Mesendoderm (in vitro differentiated cells): ENCODE data around the gene RXRG.
"Not testable (repeated sequence)": the region's sequence is repeated elsewhere in the genome, so short reads cannot be mapped to it uniquely, and the experiment has no call there.

Experiments used
- DNase-seq: peaks from one replicate; pipeline ENCODE4 v3.0.0; 2013
- H2AK5ac ChIP-seq: 2 replicates; pipeline ENCODE4 v1.6.1; 2013; ENCODE audit warnings: low read length, inconsistent platforms
- H2BK120ac ChIP-seq: 2 replicates; pipeline ENCODE4 v1.6.1; 2013; ENCODE audit warnings: low read depth, mild to moderate bottlenecking, low read length, moderate library complexity, mixed read lengths
- H2BK15ac ChIP-seq: replicated peaks from 2 replicates; pipeline ENCODE4 v1.6.1; 2013; ENCODE audit warnings: low read depth, mild to moderate bottlenecking, moderate library complexity
- H2BK5ac ChIP-seq: 2 replicates; pipeline ENCODE4 v1.6.1; 2013; ENCODE audit warnings: low read length, inconsistent platforms
- H3K18ac ChIP-seq: 2 replicates; pipeline ENCODE4 v1.6.1; 2013; ENCODE audit warnings: mild to moderate bottlenecking, low read length, mixed read lengths
- H3K23ac ChIP-seq: one replicate; pipeline ENCODE4 v1.6.1; 2013; ENCODE audit warnings: low read length
- H3K27ac ChIP-seq: 2 replicates; pipeline ENCODE4 v1.5.1; 2013; ENCODE audit warnings: low read depth, mild to moderate bottlenecking, inconsistent platforms, low read length, moderate library complexity
- H3K27me3 ChIP-seq: 2 replicates; pipeline ENCODE4 v1.6.1; 2013; ENCODE audit warnings: low read length, control low read depth, mild to moderate bottlenecking, inconsistent platforms; ENCODE audit not compliant: insufficient read depth, poor library complexity
- H3K36me3 ChIP-seq: 2 replicates; pipeline ENCODE4 v1.6.1; 2013; ENCODE audit warnings: low read length, inconsistent platforms; ENCODE audit not compliant: control insufficient read depth, insufficient read depth
- H3K4ac ChIP-seq: one replicate; pipeline ENCODE4 v1.6.1; 2013; ENCODE audit warnings: low read depth, mild to moderate bottlenecking, low read length, moderate library complexity
- H3K4me1 ChIP-seq: 2 replicates; pipeline ENCODE4 v1.6.1; 2013; ENCODE audit warnings: low read depth, low read length, inconsistent platforms; ENCODE audit not compliant: control insufficient read depth
- H3K4me2 ChIP-seq: 2 replicates; pipeline ENCODE4 v1.6.1; 2013; ENCODE audit warnings: low read length
- H3K4me3 ChIP-seq: 2 replicates; pipeline ENCODE4 v1.5.1; 2013; ENCODE audit warnings: mild to moderate bottlenecking, low read length
- H3K56ac ChIP-seq: one replicate; pipeline ENCODE4 v1.6.1; 2013; ENCODE audit warnings: low read length
- H3K79me1 ChIP-seq: 2 replicates; pipeline ENCODE4 v1.6.1; 2013; ENCODE audit warnings: low read length, inconsistent platforms
- H3K79me2 ChIP-seq: 2 replicates; pipeline ENCODE4 v1.6.1; 2013; ENCODE audit warnings: mild to moderate bottlenecking, low read length; ENCODE audit not compliant: control insufficient read depth, insufficient read depth
- H3K9ac ChIP-seq: 2 replicates; pipeline ENCODE4 v1.6.1; 2013; ENCODE audit warnings: low read length, inconsistent platforms
- H4K5ac ChIP-seq: one replicate; pipeline ENCODE4 v1.6.1; 2013; ENCODE audit warnings: low read length
- H4K8ac ChIP-seq: one replicate; pipeline ENCODE4 v1.6.1; 2013; ENCODE audit warnings: low read depth, mild to moderate bottlenecking, control low read depth, low read length, moderate library complexity
- WGBS: extraction: QIAGEN DNeasy Blood & Tissue Kit; methylation state at CpG from one replicate; pipeline ENCODE4 v1.1.7; 2013; ENCODE audit warnings: low lambda C conversion rate, missing lambda C conversion rate; ENCODE audit not compliant: insufficient coverage; ENCODE audit errors: extremely low coverage; 5-methylcytosine and 5-hydroxymethylcytosine counted together

RXRG gene

GRCh38 chr1:165468726-165469249, 23.9 kb upstream of the RXRG start:
- Histone ChIP-seq H3K79me1 (no peaks in the 10 kb centered on the region), H3K36me3 (no peaks in the 10 kb centered on the region), H3K23ac (no peak overlapping the region), H3K27me3 (no peaks in the 10 kb centered on the region), H2AK5ac (no peak overlapping the region), H3K56ac (no peak overlapping the region), H2BK120ac (no peak overlapping the region), H3K4ac (no peak overlapping the region), H3K4me1 (peaks cover 6% of the 10 kb centered on the region), H3K4me3 (no peak overlapping the region), H2BK15ac (no peak overlapping the region), H2BK5ac (no peak overlapping the region), H4K5ac (no peak overlapping the region), H3K27ac (no peak overlapping the region), H4K8ac (no peak overlapping the region), H3K4me2 (no peak overlapping the region), H3K18ac (no peak overlapping the region), H3K9ac (no peak overlapping the region), H3K79me2 (no peaks in the 10 kb centered on the region)
- DNase-seq = no peak
- WGBS = no CpG with 5 or more reads among the region's 6 CpGs

DNA sequence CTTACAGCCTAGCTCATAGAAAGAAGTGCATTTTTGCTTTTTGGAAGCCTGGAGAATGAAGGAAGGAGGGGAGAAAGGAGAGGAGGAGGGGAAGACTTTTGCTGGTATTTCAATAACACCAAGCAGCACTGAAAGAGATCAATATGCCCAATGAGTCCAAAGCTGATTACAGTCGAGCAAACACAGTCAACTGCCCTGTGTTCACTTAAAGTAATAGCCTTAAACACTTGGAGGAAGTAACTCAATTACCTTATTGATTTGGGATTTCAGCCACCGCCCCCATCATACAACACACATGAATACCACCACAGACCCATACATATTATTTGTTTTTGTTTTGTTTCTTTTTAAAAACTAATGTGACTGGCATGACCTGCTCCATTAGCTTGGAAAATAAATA, 23.3 kb upstream of the RXRG start:
- Histone ChIP-seq H2BK5ac (no peak overlapping the region), H3K4ac (no peak overlapping the region), H3K27me3 (no peaks in the 10 kb centered on the region), H3K9ac (no peak overlapping the region), H3K79me2 (no peaks in the 10 kb centered on the region), H3K23ac (no peak overlapping the region), H2BK15ac (no peak overlapping the region), H4K5ac (no peak overlapping the region), H4K8ac (no peak overlapping the region), H3K36me3 (no peaks in the 10 kb centered on the region), H3K56ac (no peak overlapping the region), H3K79me1 (no peaks in the 10 kb centered on the region), H3K4me2 (no peak overlapping the region), H3K4me1 (peaks cover 6% of the 10 kb centered on the region), H2AK5ac (no peak overlapping the region), H3K27ac (no peak overlapping the region), H3K4me3 (no peak overlapping the region), H2BK120ac (no peak overlapping the region), H3K18ac (no peak overlapping the region)
- DNase-seq = no peak
- WGBS = no CpG with 5 or more reads among the region's 2 CpGs

GRCh38 chr1:165467706-165468105, 22.8 kb upstream of the RXRG start:
- H2BK15ac ChIP-seq = no peak overlapping the region
- H2BK120ac ChIP-seq = no peak overlapping the region
- H4K5ac ChIP-seq = no peak overlapping the region
- no peak overlapping the region for H3K9ac ChIP-seq
- H2BK5ac ChIP-seq = no peak overlapping the region
- no peak overlapping the region for H3K18ac ChIP-seq
- H3K27ac ChIP-seq = no peak overlapping the region
- H3K79me2 ChIP-seq = no peaks in the 10 kb centered on the region
- no CpG with 5 or more reads among the region's 7 CpGs for WGBS
- H3K4me3 ChIP-seq = no peak overlapping the region
- no peaks in the 10 kb centered on the region for H3K79me1 ChIP-seq
- H4K8ac ChIP-seq = no peak overlapping the region
- no peak overlapping the region for H3K56ac ChIP-seq
- H3K4me2 ChIP-seq = no peak overlapping the region
- H2AK5ac ChIP-seq = no peak overlapping the region
- no peak for DNase-seq
- H3K23ac ChIP-seq = no peak overlapping the region
- no peak overlapping the region for H3K4ac ChIP-seq
- H3K36me3 ChIP-seq = no peaks in the 10 kb centered on the region
- no peaks in the 10 kb centered on the region for H3K27me3 ChIP-seq
- H3K4me1 ChIP-seq = peaks cover 6% of the 10 kb centered on the region

DNA sequence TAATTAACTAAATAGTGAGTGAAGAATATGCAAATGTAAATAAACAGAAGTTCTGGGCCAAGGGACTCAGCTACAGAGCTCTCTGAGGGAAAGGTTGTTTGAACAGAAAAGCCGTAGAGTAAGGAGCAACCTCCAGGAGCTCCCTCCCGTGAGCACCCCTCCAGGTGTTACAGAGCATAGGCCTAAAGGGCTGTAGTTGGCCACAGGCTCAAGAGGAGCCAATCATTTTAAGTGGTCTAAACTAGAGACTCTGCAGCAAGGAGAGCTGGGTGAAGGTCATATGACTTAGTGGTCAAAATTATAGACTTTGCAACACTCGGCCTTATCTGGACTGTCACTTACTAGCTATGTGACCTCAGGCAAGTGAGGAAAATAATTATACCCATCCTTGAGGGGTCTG, 19.1 kb upstream of the RXRG start:
- no peak overlapping the region for H2BK120ac ChIP-seq
- no peak overlapping the region for H2AK5ac ChIP-seq
- no peaks in the 10 kb centered on the region for H3K79me1 ChIP-seq
- H3K4ac ChIP-seq = no peak overlapping the region
- no peak overlapping the region for H3K4me3 ChIP-seq
- H3K4me1 ChIP-seq = peaks cover 6% of the 10 kb centered on the region
- no peak for DNase-seq
- H3K36me3 ChIP-seq = no peaks in the 10 kb centered on the region
- no peak overlapping the region for H3K18ac ChIP-seq
- no peak overlapping the region for H3K4me2 ChIP-seq
- H3K79me2 ChIP-seq = no peaks in the 10 kb centered on the region
- no peak overlapping the region for H4K5ac ChIP-seq
- H3K23ac ChIP-seq = no peak overlapping the region
- no peak overlapping the region for H2BK5ac ChIP-seq
- WGBS = no CpG with 5 or more reads among the region's 3 CpGs
- H3K56ac ChIP-seq = no peak overlapping the region
- no peaks in the 10 kb centered on the region for H3K27me3 ChIP-seq
- no peak overlapping the region for H3K9ac ChIP-seq
- H2BK15ac ChIP-seq = no peak overlapping the region
- no peak overlapping the region for H3K27ac ChIP-seq
- H4K8ac ChIP-seq = no peak overlapping the region

- not testable (repeated sequence) for DNase-seq, H4K8ac ChIP-seq, H3K27me3 ChIP-seq, H3K4me3 ChIP-seq, H3K4ac ChIP-seq, H3K27ac ChIP-seq, H2BK15ac ChIP-seq, H3K79me1 ChIP-seq, H3K36me3 ChIP-seq, H3K56ac ChIP-seq, H3K23ac ChIP-seq, H2BK120ac ChIP-seq, H2AK5ac ChIP-seq, H3K18ac ChIP-seq, H3K4me1 ChIP-seq, H3K9ac ChIP-seq, H3K4me2 ChIP-seq, H2BK5ac ChIP-seq, H4K5ac ChIP-seq, H3K79me2 ChIP-seq
- no CpG with 5 or more reads among the region's 2 CpGs for WGBS
These were observed 14.8 kb upstream of the RXRG start for GRCh38 chr1:165459683-165460082.

DNA sequence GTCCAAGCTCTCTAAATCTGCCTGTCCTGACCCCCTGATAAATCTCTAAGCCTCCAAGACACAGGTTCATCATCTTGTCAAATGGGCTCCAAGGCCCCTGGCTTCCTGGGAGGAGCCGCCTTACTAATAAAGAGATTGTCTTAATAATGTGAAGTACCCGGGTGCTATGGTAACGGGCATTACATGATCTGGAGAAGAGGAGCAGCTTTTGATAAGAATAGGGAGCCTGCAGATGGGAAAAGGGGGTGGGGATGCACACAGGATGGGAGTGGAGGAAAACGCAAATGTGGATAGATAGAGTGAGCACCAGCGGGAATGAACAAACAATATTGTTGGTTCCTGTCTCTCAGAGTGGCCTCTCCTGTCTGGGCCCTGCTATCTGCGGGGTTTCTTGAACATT, 11.9 kb upstream of the RXRG start:
- Histone ChIP-seq H3K18ac (no peak overlapping the region), H3K4me1 (no peaks in the 10 kb centered on the region), H3K79me2 (no peaks in the 10 kb centered on the region), H3K56ac (no peak overlapping the region), H3K4ac (no peak overlapping the region), H3K23ac (no peak overlapping the region), H2BK15ac (no peak overlapping the region), H3K9ac (no peak overlapping the region), H4K5ac (no peak overlapping the region), H3K36me3 (no peaks in the 10 kb centered on the region), H3K4me3 (no peak overlapping the region), H4K8ac (no peak overlapping the region), H2BK120ac (no peak overlapping the region), H3K4me2 (no peak overlapping the region), H3K79me1 (no peaks in the 10 kb centered on the region), H2BK5ac (no peak overlapping the region), H3K27me3 (no peaks in the 10 kb centered on the region), H2AK5ac (no peak overlapping the region), H3K27ac (no peak overlapping the region)
- WGBS = no CpG with 5 or more reads among the region's 6 CpGs
- DNase-seq = peak; percentile 49
